A549 treated with GW870086 at 1 μM for 4 hours (cell line): Measurements from ENCODE around the gene HMGB4. TPM values are rescaled to one million over a fixed set of nuclear protein-coding genes. Genes with fewer than 3 reads are reported as not detected.

ENCODE experiments used
- total RNA-seq: library from RNA; stranded (reverse); fragments of 200-300 nt; extraction: Qiagen RNA extraction; gene quantifications from 5 replicates; pipeline ENCODE4 v1.2.3, GENCODE V29; 2022; ENCODE audit warnings: low read depth

HMGB4 gene, protein sequence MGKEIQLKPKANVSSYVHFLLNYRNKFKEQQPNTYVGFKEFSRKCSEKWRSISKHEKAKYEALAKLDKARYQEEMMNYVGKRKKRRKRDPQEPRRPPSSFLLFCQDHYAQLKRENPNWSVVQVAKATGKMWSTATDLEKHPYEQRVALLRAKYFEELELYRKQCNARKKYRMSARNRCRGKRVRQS
- total RNA-seq: not detected in 5 replicates

DNA sequence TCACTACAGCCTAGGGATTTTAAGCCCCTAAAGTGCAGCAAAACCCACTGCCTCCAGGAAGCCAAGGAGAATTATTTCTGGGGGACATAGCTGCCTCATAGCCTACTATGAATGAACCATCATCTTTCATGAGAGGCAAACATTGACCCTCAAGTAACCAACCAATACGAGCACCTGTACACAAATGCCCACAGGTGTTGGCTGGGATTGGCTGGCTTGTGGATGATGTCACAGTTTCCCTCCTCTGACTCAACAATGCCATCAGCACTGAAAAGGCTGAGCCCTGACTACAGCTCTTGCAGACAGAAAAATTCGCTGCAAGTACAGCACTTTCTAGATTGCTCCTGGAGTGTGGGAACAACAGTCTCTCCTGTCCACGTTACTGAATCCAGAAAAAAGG lies at the start of gene HMGB4:
Gene HMGB4 (plus strand): TSS at position 301 of the 400 bp plus-strand sequence. CDS start 113 bp downstream, outside the sequence.

